ENCODE data around the gene MOCS1. TPM values are rescaled to one million over a fixed set of nuclear protein-coding genes. Genes with fewer than 3 reads are reported as not detected.

Gene MOCS1
- total RNA-seq, 1 donor from 2014 or later, result 1.3 TPM

DNA sequence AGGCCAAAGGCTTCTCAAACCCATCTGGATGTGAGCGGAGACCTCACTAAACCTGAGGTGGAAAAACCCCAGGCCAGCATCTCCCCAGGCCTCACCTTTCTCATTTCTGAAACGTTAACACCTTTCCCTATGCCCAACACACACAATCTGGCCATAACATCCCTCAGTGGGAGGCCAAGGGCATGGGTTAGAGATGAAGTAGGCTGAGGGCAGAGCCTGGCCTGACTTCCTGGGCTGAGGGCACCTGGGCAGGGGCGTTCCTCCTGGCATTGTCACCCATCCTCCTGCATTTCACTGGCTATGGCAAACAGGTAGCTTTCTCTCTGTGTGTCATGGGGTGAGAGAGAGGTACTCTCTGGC is 8.4 kb downstream of the MOCS1 start:
- FAIRE-seq, result no peak
- no peaks in the 10 kb centered on the region for H3K27me3 ChIP-seq (ENCODE audit: control insufficient read depth, insufficient read depth, low read length)
- DNase-seq (ENCODE audit: low read depth), result no peak
- TF ChIP-seq, protein P1, sequence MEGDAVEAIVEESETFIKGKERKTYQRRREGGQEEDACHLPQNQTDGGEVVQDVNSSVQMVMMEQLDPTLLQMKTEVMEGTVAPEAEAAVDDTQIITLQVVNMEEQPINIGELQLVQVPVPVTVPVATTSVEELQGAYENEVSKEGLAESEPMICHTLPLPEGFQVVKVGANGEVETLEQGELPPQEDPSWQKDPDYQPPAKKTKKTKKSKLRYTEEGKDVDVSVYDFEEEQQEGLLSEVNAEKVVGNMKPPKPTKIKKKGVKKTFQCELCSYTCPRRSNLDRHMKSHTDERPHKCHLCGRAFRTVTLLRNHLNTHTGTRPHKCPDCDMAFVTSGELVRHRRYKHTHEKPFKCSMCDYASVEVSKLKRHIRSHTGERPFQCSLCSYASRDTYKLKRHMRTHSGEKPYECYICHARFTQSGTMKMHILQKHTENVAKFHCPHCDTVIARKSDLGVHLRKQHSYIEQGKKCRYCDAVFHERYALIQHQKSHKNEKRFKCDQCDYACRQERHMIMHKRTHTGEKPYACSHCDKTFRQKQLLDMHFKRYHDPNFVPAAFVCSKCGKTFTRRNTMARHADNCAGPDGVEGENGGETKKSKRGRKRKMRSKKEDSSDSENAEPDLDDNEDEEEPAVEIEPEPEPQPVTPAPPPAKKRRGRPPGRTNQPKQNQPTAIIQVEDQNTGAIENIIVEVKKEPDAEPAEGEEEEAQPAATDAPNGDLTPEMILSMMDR (IDR thresholded peaks at IDR 0.05; ENCODE audit: insufficient read depth, low read length, severe bottlenecking), result no peak
- H3K4me3 ChIP-seq (ENCODE audit: low read depth, low read length), result no peak overlapping the region
- H3K36me3 ChIP-seq (ENCODE audit: control insufficient read depth, insufficient read depth, low read length), result peaks cover 3% of the 10 kb centered on the region

DNA sequence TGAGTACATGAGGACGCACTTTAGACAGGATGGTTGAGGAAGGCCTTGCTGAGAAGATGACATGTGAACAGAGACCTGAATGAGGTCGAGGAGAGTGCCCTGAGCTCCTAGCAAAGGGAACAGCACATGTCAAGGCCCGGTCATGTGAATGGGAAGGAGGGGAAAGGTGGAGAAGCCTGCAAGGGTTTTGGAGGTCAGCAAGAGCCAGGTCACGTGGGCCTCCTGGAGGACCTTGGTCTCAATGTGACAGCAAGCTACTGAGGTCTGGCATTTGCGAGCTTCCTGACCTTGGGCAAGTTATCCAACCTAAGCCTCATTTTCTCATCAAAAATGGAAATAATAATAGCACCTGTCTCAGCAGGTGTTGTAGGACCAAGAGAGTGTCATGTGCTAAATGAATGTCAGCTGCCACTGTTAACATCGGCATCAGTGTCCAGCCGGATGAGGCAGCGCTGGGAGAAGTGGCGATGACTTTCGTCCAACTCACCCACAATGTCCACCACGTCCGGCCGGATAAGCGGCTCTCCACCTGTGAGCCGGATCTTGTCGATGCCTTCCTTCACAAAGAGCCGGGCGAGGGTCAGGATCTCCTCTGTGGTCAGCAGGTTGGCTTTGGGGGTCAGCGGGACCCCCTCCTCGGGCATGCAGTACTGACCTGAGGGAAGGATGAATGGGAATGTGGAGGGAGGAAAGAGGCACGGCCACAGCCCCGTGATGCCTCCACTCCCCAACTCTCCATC is 8.9 kb downstream of the MOCS1 start:
- FAIRE-seq, result no peak

DNA sequence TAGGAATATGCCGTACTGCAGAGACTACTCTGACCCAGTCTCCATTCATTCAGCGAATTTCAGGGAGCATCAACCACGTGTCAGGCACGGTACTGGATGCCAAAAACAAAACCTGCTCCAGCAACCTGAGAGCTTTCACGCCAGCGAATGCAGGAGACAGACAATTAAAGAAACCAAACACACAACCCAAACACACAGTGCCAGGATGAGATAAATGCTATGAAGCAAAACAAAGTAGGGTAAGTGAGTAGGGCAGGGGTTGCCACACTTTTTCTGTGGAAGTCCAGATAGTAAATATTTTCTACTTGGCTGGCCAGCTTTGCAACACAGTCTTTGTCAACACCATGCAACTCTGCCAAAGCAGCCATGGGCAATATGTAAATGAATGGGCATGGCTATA is 10.0 kb downstream of the MOCS1 start:
- no peak for FAIRE-seq
- no peak for DNase-seq (ENCODE audit: low read depth)
- TF ChIP-seq, protein P1 (IDR thresholded peaks at IDR 0.05; ENCODE audit: insufficient read depth, low read length, severe bottlenecking), result no peak
- Histone ChIP-seq H3K4me3 (ENCODE audit: low read depth, low read length) (no peak overlapping the region), H3K36me3 (ENCODE audit: control insufficient read depth, insufficient read depth, low read length) (peaks cover 3% of the 10 kb centered on the region), H3K27me3 (ENCODE audit: control insufficient read depth, insufficient read depth, low read length) (no peaks in the 10 kb centered on the region)

More for the DNA sequence above, 8.9 kb downstream of the MOCS1 start:
- no peak for DNase-seq (ENCODE audit: low read depth)
- TF ChIP-seq, protein P1 (IDR thresholded peaks at IDR 0.05; ENCODE audit: insufficient read depth, low read length, severe bottlenecking), result no peak
- Histone ChIP-seq H3K4me3 (ENCODE audit: low read depth, low read length) (no peak overlapping the region), H3K27me3 (ENCODE audit: control insufficient read depth, insufficient read depth, low read length) (no peaks in the 10 kb centered on the region), H3K36me3 (ENCODE audit: control insufficient read depth, insufficient read depth, low read length) (peaks cover 3% of the 10 kb centered on the region)

DNA sequence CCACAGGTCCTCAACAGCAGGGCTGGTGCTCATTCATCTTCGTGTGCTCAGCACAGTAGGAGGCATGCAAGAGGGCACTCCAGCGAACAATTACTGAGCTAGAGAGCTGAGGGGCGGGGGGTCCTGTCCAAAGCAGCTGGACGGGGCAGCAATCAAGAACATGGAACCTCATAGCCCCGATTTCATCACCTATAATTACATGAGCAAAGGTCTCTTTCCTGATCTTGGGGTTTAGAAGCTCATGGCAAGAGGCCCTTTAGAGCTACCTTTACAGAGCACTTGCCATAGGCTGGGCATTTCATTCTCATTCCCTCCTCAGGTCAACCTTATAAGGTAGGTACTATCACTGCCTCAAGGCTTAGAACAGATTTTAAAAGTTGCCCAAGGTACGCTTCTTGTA is 10.4 kb downstream of the MOCS1 start:
- TF ChIP-seq, protein P1 (IDR thresholded peaks at IDR 0.05; ENCODE audit: insufficient read depth, low read length, severe bottlenecking), result no peak
- no peaks in the 10 kb centered on the region for H3K27me3 ChIP-seq (ENCODE audit: control insufficient read depth, insufficient read depth, low read length)
- no peak overlapping the region for H3K4me3 ChIP-seq (ENCODE audit: low read depth, low read length)
- no peak for FAIRE-seq
- peaks cover 3% of the 10 kb centered on the region for H3K36me3 ChIP-seq (ENCODE audit: control insufficient read depth, insufficient read depth, low read length)
- no peak for DNase-seq (ENCODE audit: low read depth)

DNA sequence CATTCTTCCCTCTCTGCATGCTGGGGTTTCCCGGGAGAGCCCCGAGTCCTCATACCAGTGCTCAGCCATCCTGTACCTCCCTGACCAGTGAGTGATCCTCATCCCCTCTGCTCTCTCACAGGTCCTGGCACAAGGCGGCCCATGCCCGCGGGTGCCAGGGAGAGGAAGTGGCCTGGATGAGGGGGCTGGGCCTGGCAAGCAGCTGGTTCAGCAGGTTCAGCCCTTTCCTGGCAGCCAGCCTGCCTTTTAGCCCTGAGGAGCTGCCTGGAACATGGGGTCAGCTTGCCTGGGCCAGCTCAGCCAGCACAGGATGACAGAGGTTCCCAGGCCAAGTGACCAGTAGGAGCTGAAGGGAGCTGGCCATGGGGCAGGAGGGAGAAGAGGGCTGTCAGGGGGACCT is 10.9 kb downstream of the MOCS1 start:
- Histone ChIP-seq H3K4me3 (ENCODE audit: low read depth, low read length) (no peak overlapping the region), H3K27me3 (ENCODE audit: control insufficient read depth, insufficient read depth, low read length) (no peaks in the 10 kb centered on the region), H3K36me3 (ENCODE audit: control insufficient read depth, insufficient read depth, low read length) (peaks cover 3% of the 10 kb centered on the region)
- FAIRE-seq (no peak), DNase-seq (ENCODE audit: low read depth) (peak; percentile 50)
- TF ChIP-seq, protein P1 (IDR thresholded peaks at IDR 0.05; ENCODE audit: insufficient read depth, low read length, severe bottlenecking), result no peak

DNA sequence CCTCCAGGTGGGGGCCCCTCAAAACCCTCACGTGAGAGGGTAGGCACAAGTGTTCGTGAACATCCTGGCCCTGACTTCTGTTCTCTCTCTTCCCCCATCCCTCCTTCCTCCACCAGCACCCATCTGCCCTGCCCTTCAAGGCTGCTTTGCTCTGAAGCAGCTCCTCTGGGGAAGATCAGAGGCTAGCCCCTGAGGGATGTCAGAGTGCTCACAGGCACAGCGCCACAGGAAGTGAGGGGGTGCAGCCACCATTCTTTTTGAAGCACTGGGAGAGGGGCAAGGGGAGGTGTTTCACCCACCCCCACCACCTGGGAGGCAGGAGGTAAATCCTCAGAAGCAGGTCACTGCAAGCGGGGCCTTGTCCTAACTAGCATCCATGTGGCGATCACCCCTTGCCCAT is 11.4 kb downstream of the MOCS1 start:
- Histone ChIP-seq H3K27me3 (ENCODE audit: control insufficient read depth, insufficient read depth, low read length) (no peaks in the 10 kb centered on the region), H3K36me3 (ENCODE audit: control insufficient read depth, insufficient read depth, low read length) (peaks cover 3% of the 10 kb centered on the region), H3K4me3 (ENCODE audit: low read depth, low read length) (no peak overlapping the region)
- TF ChIP-seq, protein P1 (IDR thresholded peaks at IDR 0.05; ENCODE audit: insufficient read depth, low read length, severe bottlenecking), result no peak
- FAIRE-seq (no peak), DNase-seq (ENCODE audit: low read depth) (no peak)

All from bronchial epithelial cell (primary cell).